ENCODE data around the gene IMMT. TPM values are rescaled to one million over a fixed set of nuclear protein-coding genes. Genes with fewer than 3 reads are reported as not detected.

The IMMT gene
- total and polyA plus RNA-seq, 9 of the 15 experiments (the other 6 are each of a cell fraction or from before 2014, with no cell fraction given) = 119 to 294 (median 140) TPM

- no TSS peak for BruUV-seq (replicated peaks)
- TF ChIP-seq ZNF507 (tag; conservative IDR thresholded peaks at IDR 0.05) (no peak), AFF1 (IDR thresholded peaks at IDR 0.05; ENCODE audit: low read depth in 1 of 2, partially characterized antibody in 2 of 2) (no peak), PYGO2 (tag; IDR thresholded peaks at IDR 0.05) (no peak), MXI1 (IDR thresholded peaks at IDR 0.05; ENCODE audit: low read depth, low read length) (no peak), SIRT6 (IDR thresholded peaks at IDR 0.05; ENCODE audit: low read depth, low read length) (no peak), RFX1 (IDR thresholded peaks at IDR 0.05) (no peak), NEUROD1 (IDR thresholded peaks at IDR 0.05; ENCODE audit: borderline replicate concordance, low read depth, low read length, partially characterized antibody) (no peak), MAX (CRISPR knock-in tag; IDR thresholded peaks at IDR 0.05) (no peak), HDAC3 (IDR thresholded peaks at IDR 0.05; ENCODE audit: borderline replicate concordance, partially characterized antibody) (peak; percentile 27), ZNF586 (CRISPR knock-in tag; conservative IDR thresholded peaks at IDR 0.05) (no peak), RAD51 (IDR thresholded peaks at IDR 0.05; ENCODE audit: borderline replicate concordance, low read depth) (peak; percentile 64), ZFP91 (CRISPR knock-in tag; IDR thresholded peaks at IDR 0.05) (0 out of 2 replicates have a peak, but pooled peaks have one; percentile 26), ZNF23 (CRISPR knock-in tag; IDR thresholded peaks at IDR 0.05) (no peak), ZNF511 (CRISPR knock-in tag; IDR thresholded peaks at IDR 0.05) (no peak)
These were observed 21.6 kb upstream of the IMMT start for GRCh38 chr2:86216575-86217555.

More at GRCh38 chr2:86216575-86217555, 21.6 kb upstream of the IMMT start:
- Histone ChIP-seq H3K27me3 (ENCODE audit: control insufficient read depth in 2 of 2, insufficient read depth in 2 of 2, low read length in 2 of 2) (no peaks in the 10 kb centered on the region), H3K9me3 (replicated peaks; ENCODE audit: control insufficient read depth, insufficient read depth, low read depth, low read length) (no peaks in the 10 kb centered on the region), H3K79me2 (ENCODE audit: control insufficient read depth, insufficient read depth, low read length) (no peaks in the 10 kb centered on the region; the same call in 2 of the 3 replicates), H3K36me3 (ENCODE audit: control insufficient read depth, insufficient read depth, low read length) (peaks cover 25% of the 10 kb centered on the region), H3K27ac (ENCODE audit: extremely low read depth, low read depth, low read length) (peak overlapping the region; percentile 76), H3K9ac (ENCODE audit: insufficient read depth in 1 of 2, low read depth in 2 of 2, low read length in 2 of 2) (peak overlapping the region; percentile 49 to 62; a peak in 3 of 4 replicates), H3K4me3 (peak overlapping the region; percentile 16), H3K4me2 (ENCODE audit: insufficient read depth, low read length) (peak overlapping the region; percentile 79), H3K4me1 (replicated peaks in 1 of 2; ENCODE audit: control insufficient read depth in 2 of 2, insufficient read depth in 2 of 2, low read length in 2 of 2) (peaks cover 20 to 53% of the 10 kb centered on the region in 2 experiments; a peak in 3 of 5 replicates), H4K20me1 (replicated peaks; ENCODE audit: control insufficient read depth, insufficient read depth, low read length) (no peaks in the 10 kb centered on the region; the same call in 1 of the 2 replicates), H2AFZ (ENCODE audit: low read depth, low read length) (peak overlapping the region; percentile 58), H3K9me1 (ENCODE audit: control insufficient read depth, insufficient read depth, low read length) (no peaks in the 10 kb centered on the region)
- intact Hi-C loops (cut with micrococcal nuclease) = no loop called here
- in situ Hi-C loops (cut with MboI) = no loop called here
- ChIA-PET POLR2A (interaction anchor here (0.9 to 5.1 kb wide), 3 partner anchors 14 to 17 kb away, joined by 3 to 134 read pairs (median 7); partner anchors contain the start of genes IMMT and MRPL35), CTCF (ENCODE audit: low intra/inter-chr PET ratio) (no interaction called here)
- WGBS (ENCODE audit: insufficient coverage, low coverage, missing lambda C conversion rate) = 3% methylated on average over 13 of the region's 13 CpGs
- DNase-seq (ENCODE audit: extremely low read depth in 1 of 4, low spot score in 3 of 4) (peak; percentile 44 to 61 (median 51)), ATAC-seq (peak; percentile 45), FAIRE-seq (peak; percentile 80)

All from K562 (cell line).